KMS-11 (cell line): ENCODE measurements around the gene TIPIN.

Experiments
- H2AFZ ChIP-seq: fragments of 200-600 bp; sonication (generic); 2 replicates; pipeline ENCODE4 v1.6.1; 2016; ENCODE audit warnings: antibody characterized with exemption, mixed run types, low read depth
- H3K27ac ChIP-seq: fragments of 200-600 bp; sonication (generic); 2 replicates; pipeline ENCODE4 v1.6.1; 2016; ENCODE audit warnings: mild to moderate bottlenecking, mixed run types
- H3K27me3 ChIP-seq: fragments of 200-600 bp; sonication (generic); 2 replicates; pipeline ENCODE4 v1.6.1; 2017; ENCODE audit warnings: mild to moderate bottlenecking, low read depth, mixed run types, moderate library complexity; ENCODE audit not compliant: insufficient read depth
- H3K36me3 ChIP-seq: fragments of 200-600 bp; sonication (generic); 2 replicates; pipeline ENCODE4 v1.6.1; 2017; ENCODE audit warnings: mild to moderate bottlenecking, mixed run types; ENCODE audit not compliant: insufficient read depth
- H3K4me1 ChIP-seq: fragments of 200-600 bp; sonication (generic); 2 replicates; pipeline ENCODE4 v1.6.1; 2016; ENCODE audit warnings: mild to moderate bottlenecking, low read depth, mixed run types; ENCODE audit not compliant: poor library complexity, severe bottlenecking
- H3K4me2 ChIP-seq: fragments of 200-600 bp; sonication (generic); 2 replicates; pipeline ENCODE4 v1.7.0; 2016; ENCODE audit warnings: mild to moderate bottlenecking, mixed run types
- H3K4me3 ChIP-seq: fragments of 200-600 bp; sonication (generic); IDR thresholded peaks from 2 replicates; pipeline ENCODE4 v1.6.1; 2017; ENCODE audit warnings: low read depth, low read length, mixed read lengths; ENCODE audit not compliant: insufficient read depth
- H3K79me2 ChIP-seq: fragments of 200-600 bp; sonication (generic); 2 replicates; pipeline ENCODE4 v1.6.1; 2016; ENCODE audit warnings: low read depth, mixed run types; ENCODE audit not compliant: insufficient read depth
- H3K9ac ChIP-seq: fragments of 200-600 bp; sonication (generic); 2 replicates; pipeline ENCODE4 v1.6.1; 2016; ENCODE audit warnings: mild to moderate bottlenecking, mixed run types
- H4K20me1 ChIP-seq: fragments of 200-600 bp; sonication (generic); 2 replicates; pipeline ENCODE4 v1.6.1; 2016; ENCODE audit warnings: mild to moderate bottlenecking, mixed run types; ENCODE audit not compliant: insufficient read depth
- TF ChIP-seq, protein P1 (sequence below): fragments of 200-600 bp; sonication (generic); conservative IDR thresholded peaks from 2 replicates; pipeline ENCODE4 v1.6.1; 2017; ENCODE audit warnings: low read depth, mild to moderate bottlenecking, antibody characterized with exemption, low read length, moderate library complexity, mixed read lengths

Gene TIPIN

DNA sequence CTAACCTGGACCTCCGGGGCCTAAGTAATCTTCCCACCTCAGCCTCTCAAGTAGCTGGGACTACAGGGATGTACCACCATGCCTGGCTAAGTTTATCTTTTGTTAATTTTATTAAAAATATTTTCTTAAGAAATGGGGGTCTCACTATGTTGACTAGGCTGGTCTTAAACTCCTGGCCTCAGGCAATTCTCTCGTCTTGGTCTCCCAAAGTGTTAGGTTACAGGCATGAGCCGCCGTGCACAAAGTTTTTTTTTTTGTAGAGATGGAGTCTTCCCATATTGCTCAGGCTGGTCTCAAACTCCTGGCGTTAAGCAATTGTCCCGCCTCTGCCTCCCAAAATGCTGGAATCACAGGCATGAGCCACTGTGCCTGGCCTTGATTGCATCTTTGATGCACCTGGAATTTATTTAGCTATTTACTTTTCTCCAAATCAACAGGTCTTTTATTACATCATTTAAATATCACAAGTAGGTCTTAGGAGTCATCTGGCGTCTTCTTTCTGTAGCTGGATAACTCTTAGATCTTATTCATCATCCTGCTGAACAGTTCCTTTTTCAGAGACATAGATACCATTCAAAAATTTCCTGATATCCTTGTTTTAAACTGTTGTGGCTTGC is 22.4 kb upstream of the TIPIN start:
- Histone ChIP-seq H3K36me3 (no peaks in the 10 kb centered on the region), H4K20me1 (no peaks in the 10 kb centered on the region), H2AFZ (no peak overlapping the region), H3K27ac (no peak overlapping the region), H3K9ac (no peak overlapping the region), H3K79me2 (no peaks in the 10 kb centered on the region), H3K27me3 (no peaks in the 10 kb centered on the region), H3K4me3 (no peak overlapping the region), H3K4me2 (no peak overlapping the region), H3K4me1 (no peaks in the 10 kb centered on the region)
- TF ChIP-seq, protein P1, sequence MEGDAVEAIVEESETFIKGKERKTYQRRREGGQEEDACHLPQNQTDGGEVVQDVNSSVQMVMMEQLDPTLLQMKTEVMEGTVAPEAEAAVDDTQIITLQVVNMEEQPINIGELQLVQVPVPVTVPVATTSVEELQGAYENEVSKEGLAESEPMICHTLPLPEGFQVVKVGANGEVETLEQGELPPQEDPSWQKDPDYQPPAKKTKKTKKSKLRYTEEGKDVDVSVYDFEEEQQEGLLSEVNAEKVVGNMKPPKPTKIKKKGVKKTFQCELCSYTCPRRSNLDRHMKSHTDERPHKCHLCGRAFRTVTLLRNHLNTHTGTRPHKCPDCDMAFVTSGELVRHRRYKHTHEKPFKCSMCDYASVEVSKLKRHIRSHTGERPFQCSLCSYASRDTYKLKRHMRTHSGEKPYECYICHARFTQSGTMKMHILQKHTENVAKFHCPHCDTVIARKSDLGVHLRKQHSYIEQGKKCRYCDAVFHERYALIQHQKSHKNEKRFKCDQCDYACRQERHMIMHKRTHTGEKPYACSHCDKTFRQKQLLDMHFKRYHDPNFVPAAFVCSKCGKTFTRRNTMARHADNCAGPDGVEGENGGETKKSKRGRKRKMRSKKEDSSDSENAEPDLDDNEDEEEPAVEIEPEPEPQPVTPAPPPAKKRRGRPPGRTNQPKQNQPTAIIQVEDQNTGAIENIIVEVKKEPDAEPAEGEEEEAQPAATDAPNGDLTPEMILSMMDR, result no peak

GRCh38 chr15:66374179-66374578 is 17.7 kb upstream of the TIPIN start:
- Histone ChIP-seq H4K20me1 (no peaks in the 10 kb centered on the region), H3K36me3 (no peaks in the 10 kb centered on the region), H3K27me3 (no peaks in the 10 kb centered on the region), H3K4me2 (no peak overlapping the region), H3K4me1 (peaks cover 10% of the 10 kb centered on the region), H2AFZ (no peak overlapping the region), H3K27ac (no peak overlapping the region), H3K9ac (no peak overlapping the region), H3K79me2 (no peaks in the 10 kb centered on the region), H3K4me3 (no peak overlapping the region)
- TF ChIP-seq, protein P1, result no peak

DNA sequence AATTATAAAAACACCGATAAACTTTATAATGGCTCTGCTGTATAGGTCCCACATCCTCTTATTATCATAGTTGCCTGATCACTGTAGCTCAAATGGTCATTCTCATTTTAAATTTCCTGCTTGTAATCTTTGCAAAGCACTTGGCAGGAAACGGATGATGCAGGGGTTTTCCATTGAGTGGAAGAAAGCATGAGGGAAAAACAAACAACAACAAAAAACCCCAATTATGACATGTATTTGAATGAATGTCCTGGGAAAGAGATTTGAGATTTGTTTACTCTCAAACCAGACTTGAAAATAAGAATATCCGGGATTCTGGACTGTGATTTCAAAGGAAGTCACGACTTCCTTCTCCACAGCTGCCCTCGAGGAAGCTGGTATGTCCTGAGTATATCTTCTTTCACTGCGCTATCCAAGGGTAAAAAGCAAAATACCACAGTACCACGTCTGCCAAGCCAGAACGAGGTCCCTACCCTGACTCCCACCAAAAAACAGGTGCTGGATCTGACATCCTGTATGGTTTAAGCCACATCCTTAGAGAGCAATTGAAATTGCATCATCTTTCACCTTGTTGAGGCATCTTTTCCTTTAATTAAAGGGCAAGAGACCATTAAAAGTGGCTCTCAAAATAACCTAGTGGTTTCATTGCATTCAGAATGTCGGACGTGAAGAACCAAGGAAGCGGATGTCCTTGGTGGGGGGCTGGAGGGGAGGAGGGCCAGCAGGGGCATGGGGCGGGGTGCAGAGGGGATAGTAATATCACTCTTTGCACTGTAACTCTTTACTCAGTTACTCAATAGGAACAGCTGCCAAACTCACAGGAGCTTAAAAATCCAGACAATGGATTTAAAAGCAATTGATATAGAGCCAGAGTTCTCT is 13.5 kb upstream of the TIPIN start:
- TF ChIP-seq, protein P1, result no peak
- H2AFZ ChIP-seq, result peak overlapping the region; percentile 24
- no peak overlapping the region for H3K4me2 ChIP-seq
- H3K4me1 ChIP-seq, result peaks cover 10% of the 10 kb centered on the region
- no peaks in the 10 kb centered on the region for H3K36me3 ChIP-seq
- H3K27me3 ChIP-seq, result no peaks in the 10 kb centered on the region
- H4K20me1 ChIP-seq, result no peaks in the 10 kb centered on the region
- no peak overlapping the region for H3K4me3 ChIP-seq
- no peaks in the 10 kb centered on the region for H3K79me2 ChIP-seq
- H3K27ac ChIP-seq, result no peak overlapping the region
- H3K9ac ChIP-seq, result no peak overlapping the region

GRCh38 chr15:66364944-66365528 is 8.6 kb upstream of the TIPIN start:
- TF ChIP-seq, protein P1, result no peak
- Histone ChIP-seq H3K36me3 (no peaks in the 10 kb centered on the region), H3K4me1 (peaks cover 5% of the 10 kb centered on the region), H3K79me2 (no peaks in the 10 kb centered on the region), H3K4me2 (no peak overlapping the region), H3K4me3 (no peak overlapping the region), H3K9ac (no peak overlapping the region), H3K27ac (no peak overlapping the region), H4K20me1 (no peaks in the 10 kb centered on the region), H2AFZ (no peak overlapping the region), H3K27me3 (no peaks in the 10 kb centered on the region)
